Fibroblast of pulmonary artery (primary cell): Measurements from ENCODE around the gene CST8.

Experiments used
- DNase-seq: peaks from one replicate; pipeline ENCODE4 v3.0.0-alpha.2; 2010; ENCODE audit warnings: low read depth
- H3K4me3 ChIP-seq: replicated peaks from 2 replicates; pipeline ENCODE4 v1.5.1; 2011; ENCODE audit warnings: low read depth, mild to moderate bottlenecking, control low read depth, low read length, moderate library complexity
- TF ChIP-seq, protein P1 (sequence below): IDR thresholded peaks from 2 replicates; pipeline ENCODE4 v1.5.1; 2011; ENCODE audit warnings: mild to moderate bottlenecking, control low read depth, low read length, inconsistent platforms; ENCODE audit errors: missing control alignments

Gene CST8

DNA sequence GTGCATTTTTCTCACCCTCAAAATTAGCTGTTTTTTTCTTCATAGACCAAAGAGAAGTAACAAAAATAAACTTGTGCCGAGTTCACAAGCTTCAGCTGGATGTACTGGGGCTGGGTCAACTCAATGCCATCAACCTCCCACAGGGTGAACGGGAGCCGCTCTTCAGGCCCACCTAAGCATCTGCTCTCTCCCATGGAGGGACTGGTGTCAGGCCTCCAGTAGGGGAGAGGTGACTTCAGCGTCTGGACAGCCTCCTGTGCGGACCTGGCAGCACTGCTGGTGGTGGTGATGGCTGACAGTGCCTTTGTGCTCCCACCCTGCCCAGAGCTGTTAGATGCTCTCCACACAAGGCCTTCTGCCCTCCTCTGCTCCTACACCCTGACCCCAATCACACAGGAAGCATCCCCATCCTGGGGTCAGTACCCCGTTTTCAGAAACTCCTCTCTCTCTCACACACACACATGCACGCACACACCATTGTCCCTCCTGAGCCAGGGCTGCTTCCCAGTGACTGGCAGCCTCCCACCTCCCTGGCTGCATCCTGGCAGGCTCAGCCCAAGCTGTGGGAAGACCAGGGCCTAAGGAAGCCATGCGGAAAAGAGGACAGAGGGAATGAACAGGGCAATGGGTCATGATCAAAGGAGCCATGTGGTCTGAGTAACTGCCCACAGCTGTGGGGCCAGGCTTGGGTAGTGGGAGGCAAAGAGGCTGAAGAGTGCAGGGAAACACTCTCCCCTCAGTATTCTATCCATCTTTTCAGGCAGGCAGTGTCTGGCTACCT, 17.7 kb downstream of the CST8 start:
- DNase-seq: no peak
- H3K4me3 ChIP-seq: no peak overlapping the region
- TF ChIP-seq, protein P1, sequence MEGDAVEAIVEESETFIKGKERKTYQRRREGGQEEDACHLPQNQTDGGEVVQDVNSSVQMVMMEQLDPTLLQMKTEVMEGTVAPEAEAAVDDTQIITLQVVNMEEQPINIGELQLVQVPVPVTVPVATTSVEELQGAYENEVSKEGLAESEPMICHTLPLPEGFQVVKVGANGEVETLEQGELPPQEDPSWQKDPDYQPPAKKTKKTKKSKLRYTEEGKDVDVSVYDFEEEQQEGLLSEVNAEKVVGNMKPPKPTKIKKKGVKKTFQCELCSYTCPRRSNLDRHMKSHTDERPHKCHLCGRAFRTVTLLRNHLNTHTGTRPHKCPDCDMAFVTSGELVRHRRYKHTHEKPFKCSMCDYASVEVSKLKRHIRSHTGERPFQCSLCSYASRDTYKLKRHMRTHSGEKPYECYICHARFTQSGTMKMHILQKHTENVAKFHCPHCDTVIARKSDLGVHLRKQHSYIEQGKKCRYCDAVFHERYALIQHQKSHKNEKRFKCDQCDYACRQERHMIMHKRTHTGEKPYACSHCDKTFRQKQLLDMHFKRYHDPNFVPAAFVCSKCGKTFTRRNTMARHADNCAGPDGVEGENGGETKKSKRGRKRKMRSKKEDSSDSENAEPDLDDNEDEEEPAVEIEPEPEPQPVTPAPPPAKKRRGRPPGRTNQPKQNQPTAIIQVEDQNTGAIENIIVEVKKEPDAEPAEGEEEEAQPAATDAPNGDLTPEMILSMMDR: no peak

DNA sequence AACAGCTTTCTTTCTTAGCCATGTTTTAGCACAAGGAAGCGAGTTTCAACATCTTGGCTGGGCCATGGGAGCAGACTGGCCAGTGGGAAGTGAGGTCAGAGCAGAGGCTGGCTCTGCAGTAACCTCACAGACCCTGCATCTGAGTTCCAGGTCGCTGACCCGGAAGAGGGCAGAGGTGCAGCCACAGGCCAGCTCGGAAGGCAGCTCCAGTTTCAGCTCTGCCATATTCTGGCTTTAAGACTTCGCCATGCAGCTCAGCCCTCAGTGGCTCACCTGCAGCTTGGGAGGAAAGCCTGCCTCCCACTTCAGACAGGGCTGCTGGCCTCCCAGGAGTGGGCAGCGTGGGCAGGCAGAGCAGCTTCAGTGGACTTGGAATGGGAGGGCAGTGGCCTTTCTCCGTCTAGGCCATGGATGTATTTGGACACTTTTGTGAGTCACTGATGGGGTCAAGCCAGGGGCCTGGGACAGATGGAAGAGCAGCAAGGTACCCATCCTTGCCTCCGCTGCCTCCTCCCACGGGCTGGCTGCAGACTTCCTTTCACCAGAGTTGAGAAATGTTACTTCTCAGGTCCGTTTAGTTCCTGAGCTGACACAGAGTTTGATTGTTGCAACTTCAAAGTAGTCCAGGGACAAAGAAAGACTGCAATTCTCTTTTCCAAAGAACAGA, 18.5 kb downstream of the CST8 start:
- H3K4me3 ChIP-seq: no peak overlapping the region
- no peak for DNase-seq
- TF ChIP-seq, protein P1: no peak

GRCh38 chr20:23510000-23510590, 19.2 kb downstream of the CST8 start:
- TF ChIP-seq, protein P1: no peak
- no peak for DNase-seq
- H3K4me3 ChIP-seq: no peak overlapping the region

DNA sequence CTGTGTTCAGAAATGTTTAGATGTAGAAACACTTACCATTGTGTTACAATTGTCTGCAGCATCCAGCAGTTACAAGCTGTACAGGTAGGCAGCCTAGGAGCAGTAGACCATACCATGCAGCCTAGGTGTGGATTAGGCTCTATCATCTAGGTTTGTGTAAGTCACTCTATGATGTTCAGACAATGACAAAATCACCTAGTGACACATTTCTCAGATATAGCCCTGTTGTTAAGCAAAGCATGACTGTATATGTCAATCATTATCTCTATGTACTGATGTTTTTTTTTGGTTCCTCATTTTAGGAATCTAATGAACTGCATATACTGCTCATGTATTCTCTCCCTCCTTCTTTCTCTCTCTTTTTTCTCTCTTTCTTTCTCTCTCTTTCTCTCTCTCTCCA, 22.2 kb downstream of the CST8 start:
- no peak overlapping the region for H3K4me3 ChIP-seq
- DNase-seq: no peak
- TF ChIP-seq, protein P1: no peak

- no peak for DNase-seq
- TF ChIP-seq, protein P1: no peak
Observed at GRCh38 chr20:23514848-23515247, 23.9 kb downstream of the CST8 start.

DNA sequence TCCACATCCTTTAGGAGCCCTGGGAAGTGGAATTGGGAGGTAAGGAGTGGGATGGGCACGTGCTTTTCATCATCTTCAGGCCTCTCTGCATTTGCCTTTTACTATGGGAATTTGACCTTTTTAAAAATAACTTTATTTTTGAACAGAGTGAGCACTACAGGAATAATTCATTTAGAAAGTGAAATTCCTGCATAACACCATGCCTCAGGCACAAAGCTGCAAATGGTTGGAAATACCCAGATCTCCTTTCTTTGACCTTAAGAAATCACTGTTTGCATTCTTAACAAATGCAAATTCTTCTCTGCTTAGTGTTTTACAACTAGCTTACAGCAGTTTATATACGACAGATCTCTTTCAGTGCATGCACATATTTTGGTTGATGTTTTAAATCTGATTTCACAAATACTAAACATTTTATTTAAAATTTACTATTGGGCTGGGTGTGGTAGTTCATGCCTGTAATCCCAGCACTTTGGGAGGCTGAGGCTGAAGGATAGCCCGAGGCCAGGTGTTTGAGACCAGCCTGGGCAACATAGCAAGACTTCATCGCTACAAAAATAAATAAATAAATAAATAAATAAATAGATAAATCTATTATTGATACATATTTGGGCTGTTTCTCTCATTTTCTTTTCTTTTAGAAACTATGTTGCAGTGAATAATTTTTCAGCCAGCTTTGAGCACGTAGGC, 24.5 kb downstream of the CST8 start:
- no peak overlapping the region for H3K4me3 ChIP-seq
- DNase-seq: no peak
- TF ChIP-seq, protein P1: no peak

More at GRCh38 chr20:23514848-23515247, 23.9 kb downstream of the CST8 start:
- H3K4me3 ChIP-seq: no peak overlapping the region
